Measurements from ENCODE around the gene STAC. TPM values are rescaled to one million over a fixed set of nuclear protein-coding genes. Genes with fewer than 3 reads are reported as not detected.

Gene STAC
- total RNA-seq, 1 donor from 2014 or later, result 7.1 TPM

- no peak overlapping the region for H2AFZ ChIP-seq (ENCODE audit: low read depth, low read length)
- Mint-ChIP-seq H3K27me3 (ENCODE audit: low read depth, unreplicated experiment) (no peaks in the 10 kb centered on the region), H3K36me3 (ENCODE audit: low read depth, unreplicated experiment) (no peaks in the 10 kb centered on the region), H3K4me3 (ENCODE audit: unreplicated experiment) (no peak overlapping the region), H3K9me3 (ENCODE audit: unreplicated experiment) (no peaks in the 10 kb centered on the region), H3K4me1 (ENCODE audit: low read depth, unreplicated experiment) (peaks cover 11% of the 10 kb centered on the region), H3K27ac (ENCODE audit: unreplicated experiment) (no peak overlapping the region)
- peaks cover 13% of the 10 kb centered on the region for H3K36me3 ChIP-seq (ENCODE audit: insufficient read depth, low read length)
- TF ChIP-seq EZH2 (IDR thresholded peaks at IDR 0.05; ENCODE audit: insufficient read depth, low read length), result no peak
- no peaks in the 10 kb centered on the region for H3K9me3 ChIP-seq (ENCODE audit: insufficient read depth, low read depth, low read length)
- peaks cover 3% of the 10 kb centered on the region for H3K4me1 ChIP-seq (ENCODE audit: insufficient read depth, low read length)
- H4K20me1 ChIP-seq (ENCODE audit: insufficient read depth, low read length), result peaks cover 2% of the 10 kb centered on the region
- H3K4me3 ChIP-seq (ENCODE audit: insufficient read depth, low read depth, low read length), result no peak overlapping the region
- H3K27ac ChIP-seq (ENCODE audit: low read depth, low read length), result no peak overlapping the region
- FAIRE-seq, result no peak
- no peak overlapping the region for H3K4me2 ChIP-seq (ENCODE audit: low read length)
- H3K27me3 ChIP-seq (ENCODE audit: insufficient read depth, low read length), result no peaks in the 10 kb centered on the region
- no peak for DNase-seq (ENCODE audit: low read depth)
- H3K79me2 ChIP-seq (ENCODE audit: insufficient read depth, low read length), result no peaks in the 10 kb centered on the region
- no peak overlapping the region for H3K9ac ChIP-seq (ENCODE audit: low read length)
Observed at GRCh38 chr3:36487616-36488015, 107.3 kb downstream of the STAC start.

GRCh38 chr3:36488077-36488789 is 107.9 kb downstream of the STAC start:
- no peaks in the 10 kb centered on the region for H3K36me3 Mint-ChIP-seq (ENCODE audit: low read depth, unreplicated experiment)
- Histone ChIP-seq H2AFZ (ENCODE audit: low read depth, low read length) (no peak overlapping the region), H3K27ac (ENCODE audit: low read depth, low read length) (no peak overlapping the region), H3K9me3 (ENCODE audit: insufficient read depth, low read depth, low read length) (no peaks in the 10 kb centered on the region), H3K4me1 (ENCODE audit: insufficient read depth, low read length) (peaks cover 3% of the 10 kb centered on the region), H3K27me3 (ENCODE audit: insufficient read depth, low read length) (no peaks in the 10 kb centered on the region), H3K9ac (ENCODE audit: low read length) (no peak overlapping the region), H3K79me2 (ENCODE audit: insufficient read depth, low read length) (no peaks in the 10 kb centered on the region), H3K36me3 (ENCODE audit: insufficient read depth, low read length) (peaks cover 13% of the 10 kb centered on the region), H3K4me2 (ENCODE audit: low read length) (no peak overlapping the region), H3K4me3 (ENCODE audit: insufficient read depth, low read depth, low read length) (no peak overlapping the region), H4K20me1 (ENCODE audit: insufficient read depth, low read length) (peaks cover 2% of the 10 kb centered on the region)
- FAIRE-seq, result peak; percentile 66
- no peak overlapping the region for H3K27ac Mint-ChIP-seq (ENCODE audit: unreplicated experiment)
- H3K27me3 Mint-ChIP-seq (ENCODE audit: low read depth, unreplicated experiment), result no peaks in the 10 kb centered on the region
- peaks cover 11% of the 10 kb centered on the region for H3K4me1 Mint-ChIP-seq (ENCODE audit: low read depth, unreplicated experiment)
- no peak for DNase-seq (ENCODE audit: low read depth)
- H3K4me3 Mint-ChIP-seq (ENCODE audit: unreplicated experiment), result no peak overlapping the region
- H3K9me3 Mint-ChIP-seq (ENCODE audit: unreplicated experiment), result no peaks in the 10 kb centered on the region
- no peak for TF ChIP-seq EZH2 (IDR thresholded peaks at IDR 0.05; ENCODE audit: insufficient read depth, low read length)
- TF ChIP-seq, protein P1, sequence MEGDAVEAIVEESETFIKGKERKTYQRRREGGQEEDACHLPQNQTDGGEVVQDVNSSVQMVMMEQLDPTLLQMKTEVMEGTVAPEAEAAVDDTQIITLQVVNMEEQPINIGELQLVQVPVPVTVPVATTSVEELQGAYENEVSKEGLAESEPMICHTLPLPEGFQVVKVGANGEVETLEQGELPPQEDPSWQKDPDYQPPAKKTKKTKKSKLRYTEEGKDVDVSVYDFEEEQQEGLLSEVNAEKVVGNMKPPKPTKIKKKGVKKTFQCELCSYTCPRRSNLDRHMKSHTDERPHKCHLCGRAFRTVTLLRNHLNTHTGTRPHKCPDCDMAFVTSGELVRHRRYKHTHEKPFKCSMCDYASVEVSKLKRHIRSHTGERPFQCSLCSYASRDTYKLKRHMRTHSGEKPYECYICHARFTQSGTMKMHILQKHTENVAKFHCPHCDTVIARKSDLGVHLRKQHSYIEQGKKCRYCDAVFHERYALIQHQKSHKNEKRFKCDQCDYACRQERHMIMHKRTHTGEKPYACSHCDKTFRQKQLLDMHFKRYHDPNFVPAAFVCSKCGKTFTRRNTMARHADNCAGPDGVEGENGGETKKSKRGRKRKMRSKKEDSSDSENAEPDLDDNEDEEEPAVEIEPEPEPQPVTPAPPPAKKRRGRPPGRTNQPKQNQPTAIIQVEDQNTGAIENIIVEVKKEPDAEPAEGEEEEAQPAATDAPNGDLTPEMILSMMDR (IDR thresholded peaks at IDR 0.05; ENCODE audit: insufficient read depth, low read depth, low read length), result no peak

- Histone ChIP-seq H3K36me3 (ENCODE audit: insufficient read depth, low read length) (peaks cover 13% of the 10 kb centered on the region), H3K4me2 (ENCODE audit: low read length) (no peak overlapping the region), H3K9ac (ENCODE audit: low read length) (no peak overlapping the region), H3K27me3 (ENCODE audit: insufficient read depth, low read length) (no peaks in the 10 kb centered on the region), H2AFZ (ENCODE audit: low read depth, low read length) (no peak overlapping the region), H3K4me1 (ENCODE audit: insufficient read depth, low read length) (peaks cover 3% of the 10 kb centered on the region), H4K20me1 (ENCODE audit: insufficient read depth, low read length) (peaks cover 2% of the 10 kb centered on the region), H3K9me3 (ENCODE audit: insufficient read depth, low read depth, low read length) (no peaks in the 10 kb centered on the region), H3K27ac (ENCODE audit: low read depth, low read length) (no peak overlapping the region), H3K4me3 (ENCODE audit: insufficient read depth, low read depth, low read length) (no peak overlapping the region), H3K79me2 (ENCODE audit: insufficient read depth, low read length) (no peaks in the 10 kb centered on the region)
- no peaks in the 10 kb centered on the region for H3K36me3 Mint-ChIP-seq (ENCODE audit: low read depth, unreplicated experiment)
- no peaks in the 10 kb centered on the region for H3K9me3 Mint-ChIP-seq (ENCODE audit: unreplicated experiment)
- peaks cover 11% of the 10 kb centered on the region for H3K4me1 Mint-ChIP-seq (ENCODE audit: low read depth, unreplicated experiment)
- DNase-seq (ENCODE audit: low read depth), result no peak
- no peak overlapping the region for H3K27ac Mint-ChIP-seq (ENCODE audit: unreplicated experiment)
- no peaks in the 10 kb centered on the region for H3K27me3 Mint-ChIP-seq (ENCODE audit: low read depth, unreplicated experiment)
- TF ChIP-seq, protein P1 (IDR thresholded peaks at IDR 0.05; ENCODE audit: insufficient read depth, low read depth, low read length), result no peak
- TF ChIP-seq EZH2 (IDR thresholded peaks at IDR 0.05; ENCODE audit: insufficient read depth, low read length), result no peak
- no peak overlapping the region for H3K4me3 Mint-ChIP-seq (ENCODE audit: unreplicated experiment)
- no peak for FAIRE-seq
Observed at GRCh38 chr3:36489101-36489500, 108.8 kb downstream of the STAC start.
